Measurements from ENCODE around the gene PRDX1.

PRDX1 gene

DNA sequence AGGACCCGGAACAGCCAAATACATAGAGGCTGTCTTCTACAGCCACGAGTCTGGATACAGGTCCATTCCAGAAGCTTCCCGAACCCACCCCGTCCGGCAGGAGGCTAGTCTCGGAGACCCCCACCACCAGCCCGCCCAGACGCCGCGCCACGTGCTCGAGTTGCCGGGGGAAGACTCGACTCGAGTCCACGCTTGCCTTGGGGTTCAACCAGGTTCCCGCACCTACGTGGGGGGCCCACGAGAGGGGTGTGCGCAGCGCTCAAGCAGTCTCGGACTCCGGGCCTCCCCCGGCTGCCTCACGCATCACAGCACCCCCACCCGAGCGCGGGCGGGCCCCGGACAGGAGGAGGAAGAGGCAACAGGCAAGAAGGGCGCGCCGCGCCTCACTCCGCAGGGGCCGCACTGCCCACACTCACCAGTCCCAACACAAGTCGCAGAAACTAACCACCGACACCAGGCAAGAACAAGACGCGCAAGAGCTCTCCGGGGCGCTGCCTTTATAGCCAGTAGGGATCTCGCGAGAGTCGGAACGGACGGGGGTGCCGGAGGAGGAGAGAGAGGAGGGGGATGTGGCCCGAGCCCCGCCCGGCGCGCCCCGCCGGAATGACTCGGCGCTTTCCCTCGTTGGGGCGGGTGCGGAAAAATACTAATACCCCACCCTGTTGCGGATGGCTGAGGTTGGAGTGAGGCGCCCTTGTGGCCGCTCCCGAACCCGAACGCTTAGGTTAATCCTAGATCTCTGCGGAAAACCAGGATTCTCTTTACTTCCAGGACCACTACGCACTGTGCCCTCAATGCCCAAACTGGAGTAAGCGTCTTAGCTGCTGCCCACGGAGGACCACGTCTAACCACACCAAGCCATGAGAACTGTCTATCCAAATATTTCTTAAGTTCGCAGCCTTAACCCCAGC, at the start of gene PRDX1:
Gene PRDX1 (minus strand): TSS at position 472 of the 911 bp plus-strand sequence. CDS start 2,841 bp downstream, outside the sequence.
- DNase-seq (ENCODE audit: low spot score) = no peak

DNA sequence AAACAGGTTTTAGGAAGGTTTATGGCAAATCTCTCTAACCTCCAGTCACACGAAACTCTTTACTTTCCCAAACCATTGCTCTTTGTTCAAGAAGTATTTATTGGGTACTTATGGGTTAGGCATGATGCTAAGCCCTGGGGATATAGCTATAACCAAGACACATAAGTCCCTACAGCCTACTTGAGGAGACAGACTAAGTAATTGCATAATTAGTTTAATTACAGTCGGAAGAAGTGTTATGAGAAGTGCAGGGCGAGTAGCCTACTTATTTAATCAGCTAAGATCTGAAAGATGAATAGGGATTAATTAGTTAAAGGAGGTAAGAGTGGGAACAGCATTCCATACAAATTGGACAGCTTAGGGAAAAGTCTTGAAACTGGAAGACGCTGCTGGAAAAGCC, 48.9 kb upstream of the PRDX1 start:
- no peak for DNase-seq (ENCODE audit: low spot score)

DNA sequence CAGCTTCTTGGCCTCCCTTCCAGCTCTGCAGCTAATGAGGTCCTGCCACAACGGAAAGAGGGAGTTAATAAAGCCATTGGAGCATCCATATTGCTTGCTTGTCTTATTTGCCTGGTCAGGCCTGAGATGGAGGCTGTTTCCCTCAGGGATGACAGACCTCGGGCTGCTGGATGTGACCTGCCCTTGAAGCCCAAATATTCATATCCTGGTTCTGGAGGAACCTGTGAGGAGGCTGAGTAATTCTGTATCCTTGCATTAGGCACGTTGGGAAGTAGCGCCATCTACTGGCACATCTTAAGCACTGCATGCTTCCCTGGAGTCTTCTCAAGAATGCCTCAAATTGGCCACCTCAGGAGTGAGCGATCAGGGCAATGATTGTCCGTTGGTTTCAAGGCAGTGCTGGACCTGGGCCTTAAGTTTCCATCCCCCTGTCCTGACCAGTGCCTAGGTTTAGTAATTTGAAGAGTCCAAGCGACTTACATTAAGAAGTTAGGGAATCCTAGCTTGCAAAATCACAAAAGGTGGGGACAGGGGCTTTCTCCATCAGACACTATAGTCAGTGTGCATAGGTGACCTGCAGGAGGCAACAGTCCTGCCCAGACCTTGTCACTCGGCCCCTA, 48.4 kb upstream of the PRDX1 start:
- peak; percentile 47 for DNase-seq (ENCODE audit: low spot score)

DNA sequence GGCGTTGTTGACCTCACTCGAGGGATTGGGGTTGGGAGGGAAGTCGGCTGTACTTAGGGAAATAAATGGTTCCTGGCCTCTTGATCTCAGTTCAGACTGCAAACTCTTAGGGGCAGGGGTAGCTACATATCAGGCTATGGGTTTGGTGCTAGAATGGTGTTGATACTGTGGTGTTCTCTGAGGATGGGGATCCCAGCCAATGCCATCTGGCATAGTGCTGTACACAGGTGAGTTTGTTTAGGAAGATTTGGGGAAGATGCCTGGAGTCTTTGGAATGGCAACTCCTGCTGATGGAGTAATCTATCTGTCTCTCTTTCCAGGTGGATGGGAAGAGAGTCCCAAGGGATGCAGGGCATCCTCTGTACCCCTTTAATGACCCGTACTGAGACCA, 47.9 kb upstream of the PRDX1 start:
- DNase-seq (ENCODE audit: low spot score) = no peak

DNA sequence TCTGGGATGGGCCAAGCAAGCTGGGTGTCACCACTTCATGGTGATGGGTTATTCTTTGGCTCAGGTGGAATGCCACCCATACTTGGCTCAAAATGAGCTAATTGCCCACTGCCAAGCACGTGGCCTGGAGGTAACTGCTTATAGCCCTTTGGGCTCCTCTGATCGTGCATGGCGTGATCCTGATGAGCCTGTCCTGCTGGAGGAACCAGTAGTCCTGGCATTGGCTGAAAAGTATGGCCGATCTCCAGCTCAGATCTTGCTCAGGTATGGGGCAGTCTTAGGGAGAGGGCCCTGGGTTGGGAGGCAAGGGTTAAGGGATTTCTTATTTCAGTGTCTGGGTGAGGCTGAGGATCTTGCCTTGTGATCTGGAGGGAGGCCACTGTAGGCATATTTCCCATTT, 46.7 kb upstream of the PRDX1 start:
- no peak for DNase-seq (ENCODE audit: low spot score)

DNA sequence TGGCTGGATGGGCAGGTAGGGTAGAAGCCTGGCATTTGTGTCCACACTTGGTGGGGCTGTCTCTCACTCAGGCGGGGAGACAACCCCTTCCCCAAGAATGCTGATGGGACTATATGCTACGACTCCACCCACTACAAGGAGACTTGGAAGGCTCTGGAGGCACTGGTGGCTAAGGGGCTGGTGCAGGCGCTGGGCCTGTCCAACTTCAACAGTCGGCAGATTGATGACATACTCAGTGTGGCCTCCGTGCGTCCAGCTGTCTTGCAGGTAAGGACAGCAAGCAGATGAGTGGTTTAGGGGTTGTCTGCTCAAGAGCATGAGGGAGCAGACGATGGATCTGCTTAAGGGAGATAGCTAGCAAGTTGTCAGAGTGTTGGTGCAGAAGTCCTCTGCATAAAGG, 46.2 kb upstream of the PRDX1 start:
- no peak for DNase-seq (ENCODE audit: low spot score)

DNA sequence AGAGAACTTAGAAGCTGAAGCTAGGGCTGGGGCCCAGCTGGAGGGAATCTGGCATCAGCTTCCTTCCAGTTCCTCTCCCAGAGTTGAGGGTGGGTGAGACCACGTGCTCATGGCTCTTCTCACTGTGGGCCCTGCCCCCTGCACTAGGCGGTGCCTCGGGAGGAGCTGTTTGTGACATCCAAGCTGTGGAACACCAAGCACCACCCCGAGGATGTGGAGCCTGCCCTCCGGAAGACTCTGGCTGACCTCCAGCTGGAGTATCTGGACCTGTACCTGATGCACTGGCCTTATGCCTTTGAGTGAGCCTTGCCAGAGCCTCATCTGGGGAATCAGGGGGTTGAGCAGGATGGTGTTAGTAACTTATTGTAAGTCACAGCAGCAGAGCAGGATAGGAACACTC, 45.0 kb upstream of the PRDX1 start:
- no peak for DNase-seq (ENCODE audit: low spot score)

DNA sequence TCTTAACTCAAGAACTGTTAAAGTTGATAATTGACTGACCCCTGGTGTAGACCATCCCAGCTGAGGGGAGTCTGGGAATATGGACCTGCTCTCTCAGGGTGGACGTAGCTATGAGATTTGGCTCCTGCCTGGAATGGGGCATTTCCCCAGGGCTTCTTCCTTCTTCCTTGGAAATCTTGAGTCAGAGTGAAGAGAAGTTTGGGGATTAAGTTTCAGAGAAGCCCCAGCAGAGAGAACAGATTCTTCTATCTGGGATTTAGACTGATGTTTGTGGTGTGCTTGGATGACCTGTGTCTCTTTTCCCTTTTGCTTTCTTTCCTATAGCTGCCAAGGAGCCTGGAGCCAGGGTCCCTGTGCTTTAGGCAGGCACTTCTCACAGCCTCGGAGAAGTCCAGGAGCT, 42.2 kb upstream of the PRDX1 start:
- no peak for DNase-seq (ENCODE audit: low spot score)

DNA sequence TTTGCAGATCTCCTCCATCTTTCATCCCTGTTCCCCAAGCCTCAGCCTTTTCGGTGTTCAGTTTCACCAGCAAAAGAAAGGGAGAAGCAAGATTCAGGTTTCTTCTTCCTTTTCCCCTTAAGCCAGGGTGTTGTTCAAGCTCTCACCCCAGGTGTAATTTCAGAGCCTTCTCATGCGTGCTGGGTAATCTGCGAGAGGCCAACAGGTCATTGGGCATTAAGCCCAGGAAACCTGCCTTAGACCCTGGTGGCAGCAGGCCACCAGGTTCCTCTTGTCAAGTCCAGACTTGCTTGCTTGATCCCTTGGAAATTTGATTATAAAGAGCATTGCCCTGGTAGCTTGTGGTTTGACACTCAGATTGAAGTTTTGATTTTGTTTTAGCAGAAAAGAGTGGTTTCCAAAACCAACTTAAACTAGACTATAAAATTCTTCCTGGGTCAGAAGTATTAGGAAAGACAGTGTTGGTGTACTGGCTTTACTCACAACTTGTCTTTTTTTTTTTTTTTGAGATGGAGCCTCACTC, 35.8 kb upstream of the PRDX1 start:
- no peak for DNase-seq (ENCODE audit: low spot score)

DNA sequence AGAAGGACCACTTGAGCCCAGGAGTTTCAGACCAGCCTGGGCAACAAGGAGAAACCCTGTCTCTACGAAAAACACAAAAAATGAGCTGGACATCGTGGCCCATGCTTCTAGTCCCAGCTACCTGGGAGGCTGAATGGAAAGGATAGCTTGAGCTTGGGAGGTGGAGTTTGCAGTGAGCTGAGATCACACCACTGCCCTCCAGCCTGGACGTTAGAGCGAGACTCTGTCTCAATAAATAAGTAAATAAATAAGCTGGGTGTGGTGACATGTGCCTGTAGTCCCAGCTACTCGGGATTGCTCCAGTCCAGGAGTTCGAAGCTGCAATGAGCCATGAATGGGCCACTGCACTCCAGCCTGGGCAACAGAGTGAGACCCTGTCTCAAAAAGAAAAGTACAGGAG, 32.5 kb upstream of the PRDX1 start:
- DNase-seq (ENCODE audit: low spot score) = no peak

DNA sequence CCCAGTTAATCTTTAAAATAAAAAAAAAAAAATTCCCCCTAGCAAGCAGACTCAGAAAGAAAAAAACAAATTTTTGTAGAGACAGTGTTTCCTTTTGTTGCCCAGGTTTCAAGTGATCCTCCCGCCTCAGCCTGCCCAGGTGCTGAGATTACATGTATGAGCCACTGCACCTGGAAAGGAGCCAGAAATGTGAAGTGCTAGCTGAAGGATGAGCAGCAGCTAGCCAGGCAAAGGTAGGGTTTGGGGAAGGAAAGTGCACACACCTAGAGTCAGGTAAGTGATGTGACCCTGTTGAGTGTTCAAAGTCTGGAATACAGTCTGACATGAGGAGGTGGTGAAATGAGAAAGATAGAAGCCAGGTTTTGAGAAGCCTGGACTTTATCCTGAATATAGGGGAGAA, 30.6 kb upstream of the PRDX1 start:
- no peak for DNase-seq (ENCODE audit: low spot score)

DNA sequence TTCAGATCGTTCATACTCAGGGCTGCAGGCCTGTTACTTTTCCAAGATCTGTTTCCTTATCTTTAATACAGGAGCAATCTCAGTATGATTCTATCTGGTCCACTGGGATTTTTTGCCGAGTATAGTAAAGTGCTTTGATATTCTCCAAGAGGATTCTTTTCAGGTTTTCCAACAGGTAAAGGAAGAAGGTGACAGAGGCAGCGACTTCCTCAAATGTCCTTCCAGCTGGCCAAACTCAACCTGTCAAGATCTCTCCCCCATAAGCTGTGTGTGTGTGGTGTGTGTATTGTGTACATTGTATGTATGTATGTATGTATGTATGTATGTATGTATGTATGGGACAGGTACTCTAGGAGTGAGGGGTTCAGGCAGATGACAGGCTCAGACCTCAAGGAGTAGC, 30.0 kb upstream of the PRDX1 start:
- DNase-seq (ENCODE audit: low spot score) = no peak

DNA sequence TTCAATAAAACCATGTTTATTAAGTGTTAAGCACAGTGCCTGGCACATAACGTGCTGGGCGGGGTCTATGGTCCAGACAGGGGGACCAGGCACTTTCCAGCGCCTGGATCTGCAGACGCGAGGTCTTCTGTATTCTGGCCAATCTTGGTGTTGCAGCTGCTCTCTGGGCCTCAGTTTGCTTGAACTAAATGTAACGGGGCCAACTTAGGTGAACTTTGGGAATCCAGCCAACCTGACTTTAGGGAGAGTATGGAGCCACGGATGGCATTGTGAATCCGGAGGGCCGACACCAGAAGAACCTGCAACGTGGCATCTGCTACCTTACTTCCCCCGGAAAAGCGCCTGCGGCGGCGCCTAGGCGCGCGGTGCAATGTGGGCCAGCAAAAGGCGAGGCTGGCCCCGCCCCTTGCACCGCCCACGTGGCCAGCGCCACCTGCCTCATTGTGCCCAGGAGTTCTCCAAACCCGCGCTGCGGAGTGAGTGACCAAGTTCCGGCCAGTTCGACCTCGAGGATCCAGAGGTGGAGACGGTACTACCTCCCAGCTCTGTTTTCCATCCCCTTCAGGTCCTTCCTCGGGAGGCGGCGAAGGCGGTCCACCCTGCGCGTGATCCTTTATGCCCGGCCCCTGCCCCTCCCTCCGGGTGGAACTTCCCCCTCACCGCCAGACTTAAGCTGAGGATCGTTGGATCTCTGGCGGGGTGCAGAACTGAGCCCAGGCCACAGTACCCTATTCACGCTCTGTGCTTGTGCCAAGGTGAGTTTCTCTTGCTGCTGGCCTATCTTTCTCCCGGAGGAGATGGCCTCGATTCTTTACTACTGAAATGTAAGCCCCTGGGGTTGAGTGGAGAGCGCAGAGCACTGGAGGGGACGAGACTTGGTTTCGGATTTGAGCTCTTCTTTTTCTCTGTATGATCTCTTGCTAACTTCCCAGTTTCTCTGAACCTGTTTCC, 29.0 kb upstream of the PRDX1 start, which contains the start of gene AKR1A1:
Gene AKR1A1 (plus strand): TSS at position 426 of the 951 bp plus-strand sequence. CDS start 10,969 bp downstream, outside the sequence.
- peak; percentile 82 for DNase-seq (ENCODE audit: low spot score)

DNA sequence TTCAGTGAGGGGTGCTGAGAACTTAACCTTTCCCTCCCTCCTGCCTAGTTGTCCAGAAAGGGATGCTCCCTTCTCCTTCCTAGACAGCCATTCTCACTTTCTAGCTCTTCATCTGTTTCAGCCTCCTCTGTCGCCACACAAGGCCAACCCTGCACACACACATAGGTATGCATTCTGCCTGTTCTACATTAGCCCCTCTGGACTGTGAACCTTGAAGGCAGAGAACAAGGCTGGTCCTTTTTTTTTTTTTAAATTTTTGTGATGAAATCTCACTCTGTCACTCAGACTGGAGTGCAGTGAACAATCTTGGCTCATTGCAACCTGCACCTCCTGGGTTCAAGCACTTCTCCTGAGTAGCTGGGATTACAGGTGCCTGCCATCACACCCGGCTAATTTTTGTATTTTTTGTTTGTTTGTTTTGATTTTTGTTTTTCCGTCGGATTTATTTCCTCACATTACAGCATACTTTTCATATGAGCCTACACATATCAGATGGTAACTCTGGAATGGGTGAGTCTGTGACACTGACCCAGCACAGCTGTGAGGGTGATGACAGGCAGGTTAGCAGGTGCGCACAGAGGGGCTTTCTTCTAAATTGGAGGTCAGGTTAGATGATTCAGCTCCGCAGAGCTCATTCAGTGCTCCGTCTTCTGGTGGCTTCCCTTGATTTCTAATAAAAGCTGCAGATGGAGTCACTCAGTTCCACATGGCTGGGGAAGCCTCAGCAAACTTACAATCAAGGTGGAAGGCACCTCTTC, 24.0 kb upstream of the PRDX1 start:
- DNase-seq (ENCODE audit: low spot score) = no peak

DNA sequence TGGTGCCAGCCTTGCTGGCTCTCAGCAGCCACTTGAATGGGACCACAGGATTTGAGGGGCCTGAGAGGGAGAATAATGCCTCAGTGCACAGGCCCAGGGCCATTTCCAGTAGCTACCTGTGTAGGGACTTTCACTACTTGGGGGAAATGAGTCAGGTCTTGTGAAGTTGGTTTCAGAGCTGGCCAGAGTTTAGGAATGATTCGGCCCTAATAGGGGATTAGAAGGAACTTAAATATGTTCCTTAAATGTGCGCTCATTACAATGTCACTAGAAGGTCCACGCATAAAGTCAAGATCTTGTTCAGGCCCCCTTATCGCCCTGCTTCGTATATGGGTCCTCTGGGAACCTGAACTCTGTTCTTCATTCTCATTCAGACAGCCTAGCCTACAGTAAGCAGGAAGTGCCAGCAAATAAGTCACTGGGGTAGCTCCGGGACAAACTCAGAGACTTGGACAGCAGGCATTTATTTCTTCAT, 23.4 kb upstream of the PRDX1 start:
- DNase-seq (ENCODE audit: low spot score) = no peak

DNA sequence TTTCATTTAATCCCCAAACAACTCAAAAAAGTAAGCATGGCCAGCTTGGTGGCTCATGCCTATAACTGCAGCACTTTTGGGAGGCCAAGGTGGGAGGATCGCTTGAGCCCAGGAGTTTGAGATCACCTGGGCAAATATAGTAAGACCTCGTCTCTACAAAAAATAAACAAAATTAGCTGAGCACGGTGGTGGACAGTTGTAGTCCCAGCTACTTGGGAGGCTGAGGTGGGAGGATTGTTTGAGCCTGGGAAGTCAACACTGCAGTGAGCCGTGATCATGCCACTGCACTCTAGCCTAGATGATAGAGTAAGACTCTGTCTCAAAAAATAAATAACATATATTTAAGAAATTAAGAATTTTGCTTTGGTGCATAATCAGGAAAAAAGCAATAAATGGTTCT, 22.8 kb upstream of the PRDX1 start:
- no peak for DNase-seq (ENCODE audit: low spot score)

DNA sequence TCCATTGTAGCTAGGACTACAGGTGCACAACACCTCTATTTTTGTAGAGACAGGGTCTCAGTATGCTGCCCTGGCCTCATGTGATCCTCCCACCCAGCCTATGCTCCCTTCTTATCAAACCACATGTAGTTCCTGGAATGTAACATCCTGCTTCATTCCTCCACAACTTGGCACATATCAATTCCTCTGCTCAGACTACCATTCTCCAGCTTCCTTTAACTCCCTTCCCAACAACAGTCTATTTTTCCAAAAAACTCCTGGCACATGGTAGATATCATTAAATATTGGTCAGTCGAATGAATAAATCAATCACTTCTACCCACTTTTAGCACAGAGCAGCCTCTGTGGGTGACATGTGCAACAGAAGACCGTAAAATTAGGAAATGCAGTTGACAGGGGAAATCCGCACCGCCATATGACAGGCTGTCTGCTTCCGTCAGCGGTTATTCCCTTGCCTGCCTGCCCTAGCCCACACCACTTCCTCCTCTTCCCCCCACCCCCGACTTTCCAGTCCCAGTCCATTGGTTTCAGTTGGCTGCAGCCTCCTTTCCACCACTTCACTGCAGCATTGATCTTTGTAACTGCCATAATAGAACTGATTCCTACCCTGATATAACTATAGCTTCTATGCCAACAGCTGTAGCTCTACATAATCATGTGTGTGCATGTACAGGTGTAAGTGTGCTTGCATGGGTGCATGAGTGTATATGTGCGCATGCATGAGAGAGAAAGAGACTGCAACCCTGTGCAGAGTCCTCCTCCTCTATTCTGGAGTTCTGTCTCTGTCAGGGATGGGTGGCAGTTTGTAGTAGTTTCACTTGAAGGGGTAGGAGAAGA, 22.1 kb upstream of the PRDX1 start:
- no peak for DNase-seq (ENCODE audit: low spot score)

DNA sequence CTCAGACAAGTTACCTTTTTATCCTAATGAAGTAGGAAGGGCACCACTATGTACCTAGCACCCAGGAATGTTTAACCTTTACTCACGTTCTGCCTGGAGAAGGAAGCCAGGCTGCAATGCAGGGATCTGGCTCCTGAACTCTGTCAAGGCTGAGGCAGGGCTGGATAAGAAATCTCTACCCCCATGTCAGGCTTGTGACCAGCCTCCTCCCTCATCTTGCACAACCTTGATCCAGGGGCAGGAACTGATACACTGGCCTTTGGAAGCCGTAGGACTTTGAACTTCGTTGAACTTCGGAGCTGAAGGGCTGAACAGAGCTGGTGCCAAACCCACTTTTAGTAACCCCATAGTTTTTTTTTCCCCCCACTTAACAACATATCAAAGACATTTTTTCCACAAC, 20.9 kb upstream of the PRDX1 start:
- no peak for DNase-seq (ENCODE audit: low spot score)

DNA sequence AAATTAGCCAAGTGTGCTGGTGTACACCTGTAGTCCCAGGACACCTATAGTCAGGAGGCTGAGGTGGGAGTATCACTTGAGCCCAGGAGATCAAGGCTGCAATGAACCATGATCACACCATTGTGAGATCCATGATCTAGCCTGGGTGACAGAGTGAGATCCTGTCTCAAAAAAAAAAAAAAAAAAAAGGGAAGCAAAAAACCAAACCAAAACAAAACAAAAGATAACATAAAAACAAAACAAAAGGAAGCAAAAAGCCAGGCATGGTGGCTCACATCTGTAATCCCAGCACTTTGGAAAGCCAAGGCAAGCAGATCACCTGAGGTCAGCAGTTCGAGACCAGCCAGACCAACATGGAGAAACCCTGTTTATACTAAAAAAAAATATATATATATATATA, 19.5 kb upstream of the PRDX1 start:
- DNase-seq (ENCODE audit: low spot score) = no peak

DNA sequence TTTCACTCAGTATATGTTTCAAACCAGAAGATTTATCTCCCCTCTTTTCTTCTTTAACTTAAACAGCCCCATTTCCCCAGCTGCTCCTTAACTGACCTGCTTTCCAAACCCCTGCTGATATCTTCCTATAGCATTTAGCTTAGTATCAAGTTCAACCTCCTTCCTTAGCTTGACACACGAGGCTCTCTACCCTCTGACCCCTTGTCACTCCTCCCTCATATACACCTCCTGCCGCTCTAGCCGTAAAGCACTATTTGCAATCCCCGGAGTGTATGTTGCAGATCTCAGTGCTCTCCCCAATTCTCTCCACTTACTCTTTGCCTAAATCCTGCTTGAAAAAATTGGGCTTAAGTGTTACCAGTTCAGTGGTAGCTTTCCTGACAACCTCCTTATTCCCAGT, 15.2 kb upstream of the PRDX1 start:
- no peak for DNase-seq (ENCODE audit: low spot score)
